NCI-H187 (cell line): ENCODE measurements around the gene SH3BP5L.
"Not testable (repeated sequence)": the region's sequence is repeated elsewhere in the genome, so short reads cannot be mapped to it uniquely, and the experiment has no call there.

Experiments
- DNase-seq, 2 experiments: peaks; one replicate each; lab custom pipeline; 2025; lab: John Stamatoyannopoulos, UW

SH3BP5L gene

GRCh38 chr1:248851390-248851789, 25.7 kb upstream of the SH3BP5L start:
- DNase-seq = no peak

- no peak for DNase-seq
Observed at GRCh38 chr1:248850536-248851251, 25.0 kb upstream of the SH3BP5L start.

GRCh38 chr1:248850124-248850523, 24.4 kb upstream of the SH3BP5L start:
- no peak for DNase-seq

- no peak for DNase-seq
Observed at GRCh38 chr1:248849637-248850036, 23.9 kb upstream of the SH3BP5L start.

GRCh38 chr1:248849152-248849551, 23.4 kb upstream of the SH3BP5L start:
- DNase-seq = no peak

GRCh38 chr1:248848602-248849001, 22.9 kb upstream of the SH3BP5L start:
- DNase-seq = no peak

- no peak for DNase-seq
Observed at GRCh38 chr1:248847956-248848561, 22.3 kb upstream of the SH3BP5L start.

- no peak for DNase-seq
Observed at GRCh38 chr1:248847181-248847955, 21.7 kb upstream of the SH3BP5L start.

GRCh38 chr1:248844526-248844925, 18.8 kb upstream of the SH3BP5L start:
- DNase-seq = no peak

GRCh38 chr1:248843687-248844086, 18.0 kb upstream of the SH3BP5L start:
- no peak for DNase-seq

- DNase-seq = no peak
Observed at GRCh38 chr1:248842781-248843331, 17.1 kb upstream of the SH3BP5L start.

GRCh38 chr1:248841702-248842395, 16.1 kb upstream of the SH3BP5L start:
- no peak for DNase-seq

- DNase-seq = no peak
Observed at GRCh38 chr1:248840946-248841345, 15.2 kb upstream of the SH3BP5L start.

- no peak for DNase-seq
Observed at GRCh38 chr1:248839168-248839555, 13.4 kb upstream of the SH3BP5L start.

GRCh38 chr1:248838357-248839167, 12.8 kb upstream of the SH3BP5L start:
- peak; percentile 18 to 23 for DNase-seq

GRCh38 chr1:248837781-248838356, 12.2 kb upstream of the SH3BP5L start, which contains the start of gene ZNF672:
Gene ZNF672 (plus strand): TSS chr1:248838224. CDS start chr1:248847275, 9,051 bp downstream.
- DNase-seq = peak; percentile 79 to 82

- DNase-seq = no peak
Observed at GRCh38 chr1:248837045-248837780, 11.5 kb upstream of the SH3BP5L start.

GRCh38 chr1:248834343-248834940, 8.7 kb upstream of the SH3BP5L start:
- no peak for DNase-seq

GRCh38 chr1:248831842-248832241, 6.1 kb upstream of the SH3BP5L start:
- DNase-seq = no peak

- not testable (repeated sequence) for DNase-seq
Observed at GRCh38 chr1:248830718-248831017, 5.0 kb upstream of the SH3BP5L start.
